Prostate gland (tissue), 2 donors: ENCODE data around the gene PSMD5. TPM values are rescaled to one million over a fixed set of nuclear protein-coding genes. Genes with fewer than 3 reads are reported as not detected.
A peak's percentile ranks its signal among the peaks of the same experiment; 100 is the strongest.

ENCODE experiments used
- DNase-seq: peaks from one replicate; pipeline ENCODE4 v3.0.0-alpha.2; 2019; ENCODE audit warnings: low spot score
- H3K27ac ChIP-seq, 2 donors: fragments of 200-600 bp; sonication (generic); 2 replicates each; pipeline ENCODE4 v1.5.1; 2017 to 2019
- H3K27me3 ChIP-seq: fragments of 200-600 bp; sonication (generic); replicated peaks from 2 replicates; pipeline ENCODE4 v1.5.1; 2019; ENCODE audit not compliant: insufficient read depth
- H3K36me3 ChIP-seq, 2 donors: fragments of 200-600 bp; sonication (generic); 1 replicate in 1 of 2; 2 replicates in 1 of 2; pipeline versions ENCODE4 v1.5.1 to v1.8.1; 2017 to 2019
- H3K4me1 ChIP-seq: fragments of 200-600 bp; sonication (generic); replicated peaks from 2 replicates; pipeline ENCODE4 v1.5.1; 2019
- H3K4me3 ChIP-seq, 2 donors: fragments of 200-600 bp; sonication (generic); 2 replicates each; pipeline ENCODE4 v1.5.1; 2017 to 2019
- H3K9me3 ChIP-seq: fragments of 200-600 bp; sonication (generic); 2 replicates; pipeline ENCODE4 v1.5.1; 2017
- CTCF ChIP-seq, 4 experiments: fragments of 200-600 bp in 2 of 4; fragments of 450-650 bp in 2 of 4; sonication (generic) in 2 of 4; IDR thresholded peaks; 1 replicate in 3 of 4; 2 replicates in 1 of 4; pipeline ENCODE4 v1.5.1; 2016 to 2019; ENCODE audit warnings: antibody characterized with exemption in 4 of 4, mild to moderate bottlenecking in 2 of 4, moderate library complexity in 2 of 4
- POLR2A ChIP-seq: fragments of 450-650 bp; IDR thresholded peaks from one replicate; pipeline ENCODE4 v1.6.1; 2016; ENCODE audit warnings: antibody characterized with exemption, mild to moderate bottlenecking
- POLR2AphosphoS5 ChIP-seq: sonication (generic); formaldehyde crosslinking; IDR thresholded peaks from one replicate; pipeline ENCODE4 v1.6.1; 2017; ENCODE audit warnings: antibody characterized with exemption
- WGBS: methylation state at CpG from one replicate; pipeline ENCODE4 v1.1.5; 2018; 5-methylcytosine and 5-hydroxymethylcytosine counted together
- intact Hi-C: fragments of 100-400 bp; cut with DNase I; formaldehyde crosslinking; loops from one replicate; pipeline ENCODE4 v1.14.2; 2022
- total RNA-seq, 2 donors: library from RNA; depleted of rRNA; stranded (reverse); fragments of >200 nt; gene quantifications; one replicate each; pipeline ENCODE4 v1.1.0, GENCODE V29; 2016

The PSMD5 gene
- total RNA-seq, 2 donors from 2014 or later = 30.0 to 36.3 TPM

- H3K4me1 ChIP-seq = no peaks in the 10 kb centered on the region
- H3K36me3 ChIP-seq = peaks cover 0 to 8% of the 10 kb centered on the region in 2 donors
- peak overlapping the region in 1 of 2 donors; percentile 36 for H3K4me3 ChIP-seq
- H3K9me3 ChIP-seq = no peaks in the 10 kb centered on the region
- intact Hi-C loops = loop anchor here (2.0 to 5.0 kb wide), 2 partner anchors 69 to 209 kb away; no protein-coding TSS in a partner anchor
- 88% methylated on average over 15 of the region's 15 CpGs for WGBS
- H3K27me3 ChIP-seq = no peaks in the 10 kb centered on the region
- peak overlapping the region; percentile 80 to 82 for H3K27ac ChIP-seq
- no peak for TF ChIP-seq POLR2A
- TF ChIP-seq POLR2AphosphoS5 = no peak
- no peak for TF ChIP-seq CTCF (IDR thresholded peaks at IDR 0.05)
- no peak for DNase-seq
Measured at GRCh38 chr9:120867676-120868338, 25.1 kb upstream of the PSMD5 start.

- no peak overlapping the region for H3K4me3 ChIP-seq
- intact Hi-C loops = loop anchor here (5.0 kb wide), 1 partner anchor 211 kb away; no protein-coding TSS in a partner anchor
- 87% methylated on average over 6 of the region's 6 CpGs for WGBS
- TF ChIP-seq POLR2A = no peak
- TF ChIP-seq CTCF (IDR thresholded peaks at IDR 0.05) = no peak
- TF ChIP-seq POLR2AphosphoS5 = no peak
- H3K36me3 ChIP-seq = peaks cover 0 to 12% of the 10 kb centered on the region in 2 donors
- H3K4me1 ChIP-seq = no peaks in the 10 kb centered on the region
- DNase-seq = no peak
- H3K27me3 ChIP-seq = no peaks in the 10 kb centered on the region
- H3K27ac ChIP-seq = no peak overlapping the region
- no peaks in the 10 kb centered on the region for H3K9me3 ChIP-seq
Measured at GRCh38 chr9:120866651-120867050, 23.9 kb upstream of the PSMD5 start.

GRCh38 chr9:120865809-120866208 is 23.1 kb upstream of the PSMD5 start:
- peaks cover 0 to 12% of the 10 kb centered on the region in 2 donors for H3K36me3 ChIP-seq
- 54% methylated on average over 5 of the region's 5 CpGs for WGBS
- no peak overlapping the region for H3K27ac ChIP-seq
- intact Hi-C loops = loop anchor here (5.0 kb wide), 1 partner anchor 211 kb away; no protein-coding TSS in a partner anchor
- DNase-seq = no peak
- H3K4me3 ChIP-seq = no peak overlapping the region
- no peaks in the 10 kb centered on the region for H3K27me3 ChIP-seq
- H3K4me1 ChIP-seq = no peaks in the 10 kb centered on the region
- TF ChIP-seq CTCF (IDR thresholded peaks at IDR 0.05) = no peak
- no peak for TF ChIP-seq POLR2A
- TF ChIP-seq POLR2AphosphoS5 = no peak
- no peaks in the 10 kb centered on the region for H3K9me3 ChIP-seq

- peaks cover 0 to 12% of the 10 kb centered on the region in 2 donors for H3K36me3 ChIP-seq
- H3K4me1 ChIP-seq = no peaks in the 10 kb centered on the region
- H3K4me3 ChIP-seq = no peak overlapping the region
- no peak for DNase-seq
- intact Hi-C loops = loop anchor here (5.0 kb wide), 1 partner anchor 212 kb away; no protein-coding TSS in a partner anchor
- WGBS = 70% methylated on average over 5 of the region's 5 CpGs
- TF ChIP-seq CTCF (IDR thresholded peaks at IDR 0.05) (no peak), POLR2A (no peak), POLR2AphosphoS5 (no peak)
- no peak overlapping the region for H3K27ac ChIP-seq
- no peaks in the 10 kb centered on the region for H3K27me3 ChIP-seq
- H3K9me3 ChIP-seq = no peaks in the 10 kb centered on the region
Measured at GRCh38 chr9:120865176-120865575, 22.5 kb upstream of the PSMD5 start.

GRCh38 chr9:120864719-120865118 is 22.0 kb upstream of the PSMD5 start:
- Histone ChIP-seq H3K4me1 (no peaks in the 10 kb centered on the region), H3K27me3 (no peaks in the 10 kb centered on the region), H3K4me3 (no peak overlapping the region), H3K36me3 (peaks cover 0 to 12% of the 10 kb centered on the region in 2 donors), H3K27ac (no peak overlapping the region), H3K9me3 (no peaks in the 10 kb centered on the region)
- DNase-seq = no peak
- 92% methylated on average over 5 of the region's 5 CpGs for WGBS
- intact Hi-C loops = loop anchor here (5.0 kb wide), 1 partner anchor 213 kb away; no protein-coding TSS in a partner anchor
- TF ChIP-seq CTCF (IDR thresholded peaks at IDR 0.05) (no peak), POLR2AphosphoS5 (no peak), POLR2A (no peak)
